WERI-Rb-1 (cell line): Measurements from ENCODE around the gene PHACTR3.
"Not testable (repeated sequence)": the region's sequence is repeated elsewhere in the genome, so short reads cannot be mapped to it uniquely, and the experiment has no call there.

ENCODE experiments used
- DNase-seq: peaks from one replicate; pipeline ENCODE4 v3.0.0-alpha.2; 2020
- H3K27ac ChIP-seq: fragments of 250-450 bp; sonication (Bioruptor Pico); 2 replicates; pipeline ENCODE4 v1.5.1; 2020; ENCODE audit warnings: mild to moderate bottlenecking, moderate library complexity
- H3K27me3 ChIP-seq: fragments of 250-450 bp; sonication (Bioruptor Pico); 2 replicates; pipeline ENCODE4 v1.5.1; 2021; ENCODE audit warnings: mild to moderate bottlenecking, low read depth, moderate library complexity; ENCODE audit not compliant: insufficient read depth, severe bottlenecking
- H3K36me3 ChIP-seq: fragments of 250-450 bp; sonication (Bioruptor Pico); 2 replicates; pipeline ENCODE4 v1.5.1; 2020; ENCODE audit warnings: mild to moderate bottlenecking, moderate library complexity
- H3K4me3 ChIP-seq: 2 replicates; pipeline ENCODE4 v1.5.1; 2011; ENCODE audit warnings: low read depth, mild to moderate bottlenecking, control low read depth, low read length
- H3K9me3 ChIP-seq: fragments of 250-450 bp; sonication (Bioruptor Pico); 2 replicates; pipeline ENCODE4 v1.5.1; 2021; ENCODE audit warnings: mild to moderate bottlenecking, moderate library complexity; ENCODE audit not compliant: severe bottlenecking
- CTCF ChIP-seq: IDR thresholded peaks from 2 replicates; pipeline ENCODE4 v1.5.1; 2011; ENCODE audit warnings: low read depth, mild to moderate bottlenecking, control low read depth, inconsistent platforms, low read length

The PHACTR3 gene

GRCh38 chr20:59873409-59873808, 269.1 kb downstream of the PHACTR3 start:
- no peak for TF ChIP-seq CTCF
- H3K4me3 ChIP-seq = no peak overlapping the region
- no peak for DNase-seq
- H3K9me3 ChIP-seq = no peaks in the 10 kb centered on the region
- no peak overlapping the region for H3K27ac ChIP-seq
- H3K36me3 ChIP-seq = no peaks in the 10 kb centered on the region
- peaks cover 24% of the 10 kb centered on the region for H3K27me3 ChIP-seq

DNA sequence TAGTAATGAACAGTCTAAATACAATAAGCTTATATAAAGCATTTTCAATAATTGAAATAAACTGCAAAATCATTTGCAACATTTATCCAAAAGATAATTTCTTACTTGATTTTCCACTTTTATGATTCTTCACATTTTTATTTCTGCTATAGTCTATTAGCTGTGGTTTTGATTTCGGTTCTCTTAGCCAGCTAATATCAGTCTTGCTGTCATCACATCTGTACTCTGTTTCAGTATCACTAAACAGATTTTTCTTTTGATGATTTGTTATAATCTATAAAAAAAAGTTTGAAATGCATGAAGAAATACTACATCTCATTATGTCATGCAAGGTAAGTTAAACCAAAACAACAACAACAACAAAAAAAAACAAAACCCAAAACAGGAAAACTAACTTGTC, 275.9 kb downstream of the PHACTR3 start:
- no peak overlapping the region for H3K4me3 ChIP-seq
- H3K27me3 ChIP-seq = peaks cover 11% of the 10 kb centered on the region
- TF ChIP-seq CTCF = no peak
- DNase-seq = no peak
- no peaks in the 10 kb centered on the region for H3K36me3 ChIP-seq
- no peak overlapping the region for H3K27ac ChIP-seq
- no peaks in the 10 kb centered on the region for H3K9me3 ChIP-seq

GRCh38 chr20:59884494-59884893, 280.2 kb downstream of the PHACTR3 start:
- TF ChIP-seq CTCF = no peak
- no peak overlapping the region for H3K27ac ChIP-seq
- H3K36me3 ChIP-seq = no peaks in the 10 kb centered on the region

DNA sequence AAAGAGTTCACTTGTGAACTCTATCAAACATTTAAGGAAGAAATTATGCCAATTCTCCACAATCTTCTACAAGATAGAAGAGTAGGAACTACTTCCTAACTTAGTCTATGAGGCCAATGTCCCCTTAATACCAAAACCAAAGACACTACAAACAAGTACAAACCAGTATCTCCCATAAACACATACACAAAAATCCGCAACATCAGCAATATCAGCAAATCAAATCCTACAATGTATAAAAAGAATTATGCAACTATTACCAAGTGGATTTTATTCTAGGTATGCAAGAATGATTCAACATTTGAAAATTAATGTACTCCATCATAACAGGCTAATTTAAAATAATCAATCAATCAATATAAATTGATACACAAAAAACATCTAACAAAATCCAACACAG, 283.7 kb downstream of the PHACTR3 start:
- H3K27ac ChIP-seq = no peak overlapping the region
- no peaks in the 10 kb centered on the region for H3K36me3 ChIP-seq
- no peak for DNase-seq
- H3K9me3 ChIP-seq = no peaks in the 10 kb centered on the region
- TF ChIP-seq CTCF = no peak
- H3K4me3 ChIP-seq = no peak overlapping the region
- H3K27me3 ChIP-seq = peaks cover 3% of the 10 kb centered on the region

More at GRCh38 chr20:59884494-59884893, 280.2 kb downstream of the PHACTR3 start:
- no peak for DNase-seq
- H3K4me3 ChIP-seq = no peak overlapping the region
- no peaks in the 10 kb centered on the region for H3K9me3 ChIP-seq
- H3K27me3 ChIP-seq = peaks cover 3% of the 10 kb centered on the region

DNA sequence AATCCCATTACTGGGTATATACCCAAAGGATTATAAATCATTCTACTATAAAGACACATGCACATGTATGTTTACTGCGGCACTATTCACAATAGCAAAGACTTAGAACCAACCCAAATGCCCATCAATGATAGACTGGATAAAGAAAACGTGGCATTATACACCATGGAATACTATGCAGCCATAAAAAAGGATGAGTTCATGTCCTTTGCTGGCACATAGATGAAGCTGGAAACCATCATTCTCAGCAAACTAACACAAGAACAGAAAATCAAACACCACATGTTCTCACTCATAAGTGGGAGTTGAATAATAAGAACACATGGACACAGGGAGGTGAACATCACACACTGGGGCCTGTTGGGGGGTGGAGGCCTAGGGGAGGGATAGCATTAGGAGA, 285.7 kb downstream of the PHACTR3 start:
- not testable (repeated sequence) for H3K4me3 ChIP-seq, DNase-seq, H3K27ac ChIP-seq, H3K9me3 ChIP-seq, H3K36me3 ChIP-seq, H3K27me3 ChIP-seq

- Histone ChIP-seq H3K36me3 (no peaks in the 10 kb centered on the region), H3K27ac (no peak overlapping the region), H3K9me3 (no peaks in the 10 kb centered on the region), H3K27me3 (peaks cover 11% of the 10 kb centered on the region), H3K4me3 (no peak overlapping the region)
- no peak for DNase-seq
- TF ChIP-seq CTCF = no peak
Observed at GRCh38 chr20:59891581-59891980, 287.2 kb downstream of the PHACTR3 start.
